ENCODE measurements around the gene NHEJ1. TPM values are rescaled to one million over a fixed set of nuclear protein-coding genes. Genes with fewer than 3 reads are reported as not detected.
A peak's percentile ranks its signal among the peaks of the same experiment; 100 is the strongest.

NHEJ1 gene
- total RNA-seq, 1 donor from 2014 or later: 13.0 TPM

- Histone ChIP-seq H3K27me3 (ENCODE audit: low read depth) (no peaks in the 10 kb centered on the region), H3K4me3 (no peak overlapping the region), H3K4me1 (peaks cover 14% of the 10 kb centered on the region), H3K27ac (no peak overlapping the region), H3K36me3 (peaks cover 40% of the 10 kb centered on the region), H3K9me3 (no peaks in the 10 kb centered on the region)
- DNase-seq: no peak
- TF ChIP-seq CTCF (IDR thresholded peaks at IDR 0.05): no peak
- ATAC-seq: no peak
- intact Hi-C loops (cut with DNase I): no loop called here
Measured at GRCh38 chr2:219158025-219158424, 2.6 kb downstream of the NHEJ1 start.

GRCh38 chr2:219157396-219157795 lies 3.2 kb downstream of the NHEJ1 start:
- H3K9me3 ChIP-seq: no peaks in the 10 kb centered on the region
- H3K4me3 ChIP-seq: no peak overlapping the region
- no peak overlapping the region for H3K27ac ChIP-seq
- H3K4me1 ChIP-seq: peaks cover 14% of the 10 kb centered on the region
- H3K27me3 ChIP-seq (ENCODE audit: low read depth): no peaks in the 10 kb centered on the region
- ATAC-seq (no peak), DNase-seq (no peak)
- H3K36me3 ChIP-seq: peaks cover 46% of the 10 kb centered on the region
- intact Hi-C loops (cut with DNase I): no loop called here
- no peak for TF ChIP-seq CTCF (IDR thresholded peaks at IDR 0.05)

GRCh38 chr2:219155054-219155644 lies 5.5 kb downstream of the NHEJ1 start:
- no peaks in the 10 kb centered on the region for H3K9me3 ChIP-seq
- no peak overlapping the region for H3K27ac ChIP-seq
- DNase-seq (no peak), ATAC-seq (peak; percentile 45 to 65)
- no peaks in the 10 kb centered on the region for H3K27me3 ChIP-seq (ENCODE audit: low read depth)
- H3K4me3 ChIP-seq: no peak overlapping the region
- peaks cover 6% of the 10 kb centered on the region for H3K4me1 ChIP-seq
- TF ChIP-seq CTCF (IDR thresholded peaks at IDR 0.05): peak; percentile 63
- H3K36me3 ChIP-seq: peaks cover 54% of the 10 kb centered on the region
- intact Hi-C loops (cut with DNase I): no loop called here

DNA sequence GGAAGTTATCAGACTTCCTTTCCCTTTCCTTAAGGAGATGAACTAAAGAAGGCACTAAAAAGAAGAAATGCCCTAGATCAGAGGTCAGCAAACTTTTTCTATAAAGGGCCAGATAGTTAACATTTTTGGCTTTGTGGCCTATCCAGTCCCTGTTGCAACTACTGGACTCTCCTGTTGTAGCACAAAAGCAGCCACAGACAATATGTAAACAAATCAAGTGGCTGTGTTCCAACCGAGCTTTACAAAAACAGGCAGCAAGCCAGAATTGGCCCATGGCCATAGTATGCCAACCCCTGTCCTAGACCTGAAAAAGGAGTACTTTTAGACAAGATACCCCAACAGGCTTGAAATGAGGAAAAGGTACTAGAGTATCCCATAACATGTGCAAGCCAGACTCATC lies 10.9 kb downstream of the NHEJ1 start:
- H3K27me3 ChIP-seq (ENCODE audit: low read depth): no peaks in the 10 kb centered on the region
- H3K9me3 ChIP-seq: no peaks in the 10 kb centered on the region
- no peak overlapping the region for H3K4me3 ChIP-seq
- H3K4me1 ChIP-seq: peaks cover 9% of the 10 kb centered on the region
- intact Hi-C loops (cut with DNase I): loop anchor here (10.0 kb wide), 1 partner anchor 95 kb away; no protein-coding TSS in a partner anchor
- H3K36me3 ChIP-seq: peaks cover 68% of the 10 kb centered on the region
- ATAC-seq (no peak), DNase-seq (no peak)
- H3K27ac ChIP-seq: no peak overlapping the region
- TF ChIP-seq CTCF (IDR thresholded peaks at IDR 0.05): no peak

DNA sequence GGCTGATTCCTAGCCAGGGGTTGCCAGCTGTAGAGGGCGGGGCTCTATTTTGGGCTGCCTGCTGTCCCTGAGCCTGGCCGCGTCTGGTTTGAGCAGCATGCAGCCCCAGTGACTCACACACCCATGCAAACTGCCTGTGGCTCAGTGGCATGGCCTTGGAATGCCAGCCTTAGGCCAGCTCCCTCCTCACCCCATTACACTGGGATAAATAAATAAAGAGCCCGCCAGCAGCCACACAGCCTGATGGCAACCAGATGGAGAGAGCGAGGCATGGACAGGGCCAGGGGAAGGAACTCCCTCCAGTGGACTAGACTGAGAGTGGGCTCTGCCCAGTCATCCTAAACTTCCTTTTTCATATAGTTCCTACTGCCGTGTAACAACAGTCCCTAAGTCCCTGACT lies 18.3 kb downstream of the NHEJ1 start:
- ATAC-seq: peak in 1 of 2 donors; percentile 13
- Histone ChIP-seq H3K4me1 (no peaks in the 10 kb centered on the region), H3K9me3 (no peaks in the 10 kb centered on the region), H3K27ac (no peak overlapping the region), H3K4me3 (no peak overlapping the region), H3K36me3 (peaks cover 63% of the 10 kb centered on the region), H3K27me3 (ENCODE audit: low read depth) (no peaks in the 10 kb centered on the region)
- TF ChIP-seq CTCF (IDR thresholded peaks at IDR 0.05): no peak
- intact Hi-C loops (cut with DNase I): loop anchor here (10.0 kb wide), 1 partner anchor 88 kb away; no protein-coding TSS in a partner anchor
- no peak for DNase-seq
